ENCODE results near the gene PCDHGA11. TPM values are rescaled to one million over a fixed set of nuclear protein-coding genes. Genes with fewer than 3 reads are reported as not detected.
"Not testable (repeated sequence)": the region's sequence is repeated elsewhere in the genome, so short reads cannot be mapped to it uniquely, and the experiment has no call there.

The PCDHGA11 gene
- total and polyA plus RNA-seq, 2 of the 4 experiments (the other 2 are of a cell fraction) = 5.4 to 6.9 TPM

DNA sequence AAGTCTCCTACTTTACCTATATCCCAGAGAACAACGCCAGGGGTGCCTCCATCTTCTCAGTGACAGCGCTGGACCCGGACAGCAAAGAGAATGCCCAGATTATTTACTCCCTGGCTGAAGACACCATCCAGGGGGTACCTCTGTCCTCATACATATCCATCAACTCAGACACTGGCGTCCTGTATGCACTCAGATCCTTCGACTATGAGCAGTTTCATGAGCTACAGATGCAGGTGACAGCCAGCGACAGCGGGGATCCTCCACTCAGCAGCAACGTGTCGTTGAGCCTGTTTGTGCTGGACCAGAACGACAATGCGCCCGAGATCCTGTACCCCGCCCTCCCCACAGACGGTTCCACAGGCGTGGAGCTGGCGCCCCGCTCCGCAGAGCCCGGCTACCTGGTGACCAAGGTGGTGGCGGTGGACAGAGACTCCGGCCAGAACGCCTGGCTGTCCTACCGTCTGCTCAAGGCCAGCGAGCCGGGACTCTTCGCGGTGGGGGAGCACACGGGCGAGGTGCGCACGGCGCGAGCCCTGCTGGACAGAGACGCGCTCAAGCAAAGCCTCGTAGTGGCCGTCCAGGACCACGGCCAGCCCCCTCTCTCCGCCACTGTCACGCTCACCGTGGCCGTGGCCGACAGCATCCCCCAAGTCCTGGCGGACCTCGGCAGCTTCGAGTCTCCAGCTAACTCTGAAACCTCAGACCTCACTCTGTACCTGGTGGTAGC, 6.1 kb upstream of the PCDHGA11 start:
- Histone ChIP-seq H3K79me1 (ENCODE audit: low read depth in 1 of 2, low read length in 2 of 2) (peaks cover 11 to 16% of the 10 kb centered on the region in 2 experiments), H3K36me3 (ENCODE audit: control insufficient read depth, insufficient read depth, low read length) (peaks cover 17% of the 10 kb centered on the region), H3K9me3 (ENCODE audit: control insufficient read depth, insufficient read depth, low read length) (peaks cover 50% of the 10 kb centered on the region)
- intact Hi-C loops (cut with micrococcal nuclease) = loop anchor here (5.0 kb wide), 2 partner anchors 63 to 87 kb away; partner anchors contain the start of gene PCDHGC3
- CTCF ChIA-PET = interaction anchor here (2.6 kb wide), 1 partner anchor 144 kb away, joined by 25 read pairs; no protein-coding TSS in a partner anchor
- H2AK5ac ChIP-seq (ENCODE audit: low read depth, low read length); H3K4ac ChIP-seq (ENCODE audit: low read depth, low read length); dilution Hi-C loops (cut with HindIII; ENCODE audit: low sequenced_read_pairs, unreplicated experiment); H3K9me1 ChIP-seq (ENCODE audit: insufficient read depth, low read length); H4K20me1 ChIP-seq (ENCODE audit: insufficient read depth, low read length); H3K4me3 ChIP-seq (ENCODE audit: insufficient read depth, low read depth, low read length); H2AK9ac ChIP-seq (replicated peaks; ENCODE audit: low read depth, low read length, poor library complexity); H4K8ac ChIP-seq (ENCODE audit: low read depth in 2 of 2, low read length in 2 of 2); H3K18ac ChIP-seq (ENCODE audit: low read depth, low read length); BruUV-seq (replicated peaks); H3K4me2 ChIP-seq (ENCODE audit: low read depth, low read length); ATAC-seq (ENCODE audit: low read depth); H3K9ac ChIP-seq (ENCODE audit: low read depth, low read length); H2BK5ac ChIP-seq (ENCODE audit: low read depth, low read length, poor library complexity, severe bottlenecking); H2BK15ac ChIP-seq (ENCODE audit: low read depth, low read length); H2BK120ac ChIP-seq (ENCODE audit: low read depth, low read length); H3K23ac ChIP-seq (ENCODE audit: low read depth, low read length); H4K5ac ChIP-seq (ENCODE audit: low read depth, low read length); POLR2A ChIA-PET (ENCODE audit: unreplicated experiment); H4K91ac ChIP-seq (ENCODE audit: insufficient read depth, low read depth, low read length); H2BK20ac ChIP-seq (ENCODE audit: low read depth, low read length); H3K27me3 ChIP-seq (ENCODE audit: control insufficient read depth, insufficient read depth, low read length); H2AFZ ChIP-seq (replicated peaks; ENCODE audit: low read length, poor library complexity); DNase-seq; H3K27ac ChIP-seq (ENCODE audit: insufficient read depth, low read length); H3K56ac ChIP-seq (ENCODE audit: extremely low read depth, insufficient read depth, low read length); H3K4me1 ChIP-seq (ENCODE audit: control insufficient read depth, insufficient read depth, low read length); H3K14ac ChIP-seq (replicated peaks; ENCODE audit: low read depth, low read length): not testable (repeated sequence)
- in situ Hi-C loops (cut with MboI; ENCODE audit: low sequenced_read_pairs) = loop anchor here (5.0 kb wide), 1 partner anchor 148 kb away; no protein-coding TSS in a partner anchor
- WGBS, 2 experiments (ENCODE audit: extremely low coverage in 2 of 2, insufficient read length in 1 of 2) = 49% methylated on average over 11 of the region's 46 CpGs; no CpG with 5 or more reads in 1 of the 2 experiments

DNA sequence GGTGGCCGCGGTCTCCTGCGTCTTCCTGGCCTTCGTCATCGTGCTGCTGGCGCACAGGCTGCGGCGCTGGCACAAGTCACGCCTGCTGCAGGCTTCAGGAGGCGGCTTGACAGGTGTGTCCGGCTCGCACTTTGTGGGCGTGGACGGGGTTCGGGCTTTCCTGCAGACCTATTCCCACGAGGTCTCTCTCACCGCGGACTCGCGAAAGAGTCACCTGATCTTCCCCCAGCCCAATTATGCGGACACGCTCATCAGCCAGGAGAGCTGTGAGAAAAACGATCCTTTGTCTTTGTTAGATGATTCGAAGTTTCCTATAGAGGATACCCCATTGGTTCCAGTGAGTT, 5.6 kb upstream of the PCDHGA11 start:
- H4K8ac ChIP-seq (ENCODE audit: low read depth in 2 of 2, low read length in 2 of 2); dilution Hi-C loops (cut with HindIII; ENCODE audit: low sequenced_read_pairs, unreplicated experiment); H2BK15ac ChIP-seq (ENCODE audit: low read depth, low read length); H3K4me1 ChIP-seq (ENCODE audit: control insufficient read depth, insufficient read depth, low read length); H3K14ac ChIP-seq (replicated peaks; ENCODE audit: low read depth, low read length); H4K20me1 ChIP-seq (ENCODE audit: insufficient read depth, low read length); H3K23ac ChIP-seq (ENCODE audit: low read depth, low read length); H3K27ac ChIP-seq (ENCODE audit: insufficient read depth, low read length); H2AFZ ChIP-seq (replicated peaks; ENCODE audit: low read length, poor library complexity); H3K4me3 ChIP-seq (ENCODE audit: insufficient read depth, low read depth, low read length); H4K5ac ChIP-seq (ENCODE audit: low read depth, low read length); DNase-seq; H3K4ac ChIP-seq (ENCODE audit: low read depth, low read length); BruUV-seq (replicated peaks); H4K91ac ChIP-seq (ENCODE audit: insufficient read depth, low read depth, low read length); ATAC-seq (ENCODE audit: low read depth); H3K27me3 ChIP-seq (ENCODE audit: control insufficient read depth, insufficient read depth, low read length); H2AK5ac ChIP-seq (ENCODE audit: low read depth, low read length); H3K4me2 ChIP-seq (ENCODE audit: low read depth, low read length); H2BK120ac ChIP-seq (ENCODE audit: low read depth, low read length); H3K18ac ChIP-seq (ENCODE audit: low read depth, low read length); H3K56ac ChIP-seq (ENCODE audit: extremely low read depth, insufficient read depth, low read length); H2AK9ac ChIP-seq (replicated peaks; ENCODE audit: low read depth, low read length, poor library complexity); H2BK5ac ChIP-seq (ENCODE audit: low read depth, low read length, poor library complexity, severe bottlenecking); POLR2A ChIA-PET (ENCODE audit: unreplicated experiment); H3K9ac ChIP-seq (ENCODE audit: low read depth, low read length); H3K9me1 ChIP-seq (ENCODE audit: insufficient read depth, low read length); H2BK20ac ChIP-seq (ENCODE audit: low read depth, low read length); CTCF ChIA-PET: not testable (repeated sequence)
- Histone ChIP-seq H3K9me3 (ENCODE audit: control insufficient read depth, insufficient read depth, low read length) (peaks cover 48% of the 10 kb centered on the region), H3K36me3 (ENCODE audit: control insufficient read depth, insufficient read depth, low read length) (peaks cover 17% of the 10 kb centered on the region), H3K79me1 (ENCODE audit: low read depth in 1 of 2, low read length in 2 of 2) (peaks cover 11 to 16% of the 10 kb centered on the region in 2 experiments)
- 57% methylated on average over 8 of the region's 24 CpGs; no CpG with 5 or more reads in 1 of the 2 experiments for WGBS, 2 experiments (ENCODE audit: extremely low coverage in 2 of 2, insufficient read length in 1 of 2)
- in situ Hi-C loops (cut with MboI; ENCODE audit: low sequenced_read_pairs) (loop anchor here (5.0 kb wide), 1 partner anchor 147 kb away; no protein-coding TSS in a partner anchor), intact Hi-C loops (cut with micrococcal nuclease) (loop anchor here (5.0 kb wide), 1 partner anchor 62 kb away; the partner anchor contains the start of gene PCDHGC3)
